ENCODE data around the gene HOATZ.

The HOATZ gene

GRCh38 chr11:111532365-111532709 lies 17.8 kb downstream of the HOATZ start:
- Histone ChIP-seq H3K4me1 (ENCODE audit: control insufficient read depth, insufficient read depth, low read length) (peaks cover 13% of the 10 kb centered on the region), H3K36me3 (ENCODE audit: control insufficient read depth, insufficient read depth, low read length) (no peaks in the 10 kb centered on the region), H3K9me3 (ENCODE audit: control insufficient read depth, insufficient read depth, low read length) (no peaks in the 10 kb centered on the region), H3K4me3 (ENCODE audit: low read depth, low read length) (no peak overlapping the region), H3K9ac (ENCODE audit: low read depth, low read length) (no peak overlapping the region), H3K27me3 (ENCODE audit: control insufficient read depth, insufficient read depth, low read length) (no peaks in the 10 kb centered on the region), H3K27ac (ENCODE audit: low read depth, low read length) (no peak overlapping the region)

DNA sequence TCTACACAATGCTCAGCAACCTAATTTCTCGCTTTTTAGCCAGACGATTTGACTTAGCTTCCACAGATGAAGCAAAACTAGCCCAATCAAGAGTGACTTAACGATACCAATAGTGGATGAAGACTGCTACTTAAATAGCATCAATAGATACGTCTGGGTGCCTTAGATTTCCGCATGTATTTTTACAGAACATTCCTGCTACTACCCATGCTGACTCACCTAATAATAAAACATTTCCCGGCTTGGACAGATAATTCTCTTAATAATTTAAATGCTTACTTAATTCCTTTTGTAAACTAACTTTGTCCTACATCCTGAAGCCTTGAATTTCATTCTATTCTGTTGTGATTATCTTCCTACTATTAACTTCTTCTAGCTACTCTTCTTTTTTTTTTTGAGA lies 20.7 kb downstream of the HOATZ start:
- H3K9ac ChIP-seq (ENCODE audit: low read depth, low read length) = no peak overlapping the region
- H3K9me3 ChIP-seq (ENCODE audit: control insufficient read depth, insufficient read depth, low read length) = no peaks in the 10 kb centered on the region
- H3K27me3 ChIP-seq (ENCODE audit: control insufficient read depth, insufficient read depth, low read length) = peaks cover 25% of the 10 kb centered on the region
- H3K4me3 ChIP-seq (ENCODE audit: low read depth, low read length) = no peak overlapping the region
- no peak overlapping the region for H3K27ac ChIP-seq (ENCODE audit: low read depth, low read length)
- H3K36me3 ChIP-seq (ENCODE audit: control insufficient read depth, insufficient read depth, low read length) = no peaks in the 10 kb centered on the region
- peaks cover 32% of the 10 kb centered on the region for H3K4me1 ChIP-seq (ENCODE audit: control insufficient read depth, insufficient read depth, low read length)

DNA sequence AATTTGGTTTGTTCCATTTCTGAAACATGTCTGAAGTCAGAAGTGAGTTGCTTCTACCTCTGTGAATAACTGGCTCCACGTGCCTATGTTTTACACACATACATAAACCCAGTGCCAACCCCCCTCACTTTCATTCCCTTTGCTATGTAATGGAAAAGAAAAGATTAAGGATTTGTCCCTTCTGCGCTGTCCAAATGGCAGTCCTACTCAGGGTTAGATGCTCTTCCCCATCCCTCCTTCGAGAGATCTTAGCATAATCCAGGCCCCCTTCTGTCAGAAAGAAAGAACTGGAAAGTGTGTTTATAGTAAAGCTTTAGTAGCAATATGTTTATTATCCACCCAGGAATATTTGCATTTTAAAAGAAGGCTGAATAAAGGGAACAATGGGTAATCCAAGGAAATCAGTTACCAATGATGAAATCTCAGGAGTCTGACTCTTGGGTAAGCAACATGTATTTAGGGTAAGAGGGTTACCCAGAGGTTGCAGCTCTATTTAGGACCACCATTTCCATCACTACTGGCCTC lies 22.8 kb downstream of the HOATZ start:
- Histone ChIP-seq H3K36me3 (ENCODE audit: control insufficient read depth, insufficient read depth, low read length) (no peaks in the 10 kb centered on the region), H3K4me1 (ENCODE audit: control insufficient read depth, insufficient read depth, low read length) (peaks cover 37% of the 10 kb centered on the region), H3K27ac (ENCODE audit: low read depth, low read length) (no peak overlapping the region), H3K27me3 (ENCODE audit: control insufficient read depth, insufficient read depth, low read length) (peaks cover 46% of the 10 kb centered on the region), H3K9me3 (ENCODE audit: control insufficient read depth, insufficient read depth, low read length) (no peaks in the 10 kb centered on the region), H3K9ac (ENCODE audit: low read depth, low read length) (no peak overlapping the region), H3K4me3 (ENCODE audit: low read depth, low read length) (no peak overlapping the region)

GRCh38 chr11:111538407-111539114 lies 24.0 kb downstream of the HOATZ start:
- Histone ChIP-seq H3K4me3 (ENCODE audit: low read depth, low read length) (no peak overlapping the region), H3K4me1 (ENCODE audit: control insufficient read depth, insufficient read depth, low read length) (peaks cover 31% of the 10 kb centered on the region), H3K9me3 (ENCODE audit: control insufficient read depth, insufficient read depth, low read length) (no peaks in the 10 kb centered on the region), H3K27me3 (ENCODE audit: control insufficient read depth, insufficient read depth, low read length) (peaks cover 57% of the 10 kb centered on the region), H3K9ac (ENCODE audit: low read depth, low read length) (no peak overlapping the region), H3K36me3 (ENCODE audit: control insufficient read depth, insufficient read depth, low read length) (no peaks in the 10 kb centered on the region), H3K27ac (ENCODE audit: low read depth, low read length) (no peak overlapping the region)

DNA sequence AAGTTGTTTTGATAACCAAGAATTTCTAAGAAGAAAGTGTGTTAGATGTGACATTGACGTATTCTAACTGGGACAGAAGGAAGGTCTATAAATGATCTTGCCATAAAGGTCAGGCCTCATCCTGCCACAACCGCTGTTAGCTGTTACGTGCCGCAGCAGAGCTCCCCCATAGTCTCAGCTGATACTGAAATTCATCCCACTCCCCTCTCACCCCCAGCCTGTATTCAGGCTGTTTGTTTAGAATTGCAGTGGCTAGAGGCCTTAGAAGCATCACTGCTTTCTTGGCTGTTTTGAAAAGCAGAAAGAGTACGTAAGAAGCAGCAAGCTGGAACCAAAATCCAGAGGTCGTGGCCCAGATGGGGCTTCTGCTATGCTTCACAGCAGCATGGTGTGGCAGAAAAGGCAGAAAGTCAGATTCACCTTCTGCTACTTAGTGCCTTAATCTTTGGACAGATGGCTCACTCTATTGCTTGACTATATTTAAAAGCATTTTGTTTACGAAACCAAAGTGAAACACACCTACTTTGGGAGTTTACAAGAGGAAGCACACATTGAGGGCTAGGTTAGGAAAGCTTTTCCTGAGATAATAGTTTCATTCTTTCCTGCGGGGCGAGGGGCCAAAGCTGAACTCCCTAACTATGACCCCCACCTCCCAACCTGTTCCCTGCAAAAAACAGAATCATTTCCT lies 25.0 kb downstream of the HOATZ start:
- H3K9ac ChIP-seq (ENCODE audit: low read depth, low read length) = no peak overlapping the region
- H3K4me1 ChIP-seq (ENCODE audit: control insufficient read depth, insufficient read depth, low read length) = peaks cover 31% of the 10 kb centered on the region
- peaks cover 57% of the 10 kb centered on the region for H3K27me3 ChIP-seq (ENCODE audit: control insufficient read depth, insufficient read depth, low read length)
- H3K9me3 ChIP-seq (ENCODE audit: control insufficient read depth, insufficient read depth, low read length) = no peaks in the 10 kb centered on the region
- peak overlapping the region; percentile 72 for H3K4me3 ChIP-seq (ENCODE audit: low read depth, low read length)
- no peaks in the 10 kb centered on the region for H3K36me3 ChIP-seq (ENCODE audit: control insufficient read depth, insufficient read depth, low read length)
- no peak overlapping the region for H3K27ac ChIP-seq (ENCODE audit: low read depth, low read length)

GRCh38 chr11:111540114-111540936 lies 25.7 kb downstream of the HOATZ start, which contains the start of gene LAYN:
LAYN (plus strand) TSS chr11:111540720; CDS start chr11:111540844, 124 bp downstream.
- Histone ChIP-seq H3K4me1 (ENCODE audit: control insufficient read depth, insufficient read depth, low read length) (peaks cover 31% of the 10 kb centered on the region), H3K27ac (ENCODE audit: low read depth, low read length) (no peak within 1 kb of the TSS), H3K36me3 (ENCODE audit: control insufficient read depth, insufficient read depth, low read length) (0 out of 2 replicates have a peak, but pooled peaks cover 2% of the 10 kb centered on the region), H3K9me3 (ENCODE audit: control insufficient read depth, insufficient read depth, low read length) (no peaks in the 10 kb centered on the region), H3K27me3 (ENCODE audit: control insufficient read depth, insufficient read depth, low read length) (peaks cover 57% of the 10 kb centered on the region), H3K9ac (ENCODE audit: low read depth, low read length) (peak within 1 kb of the TSS; percentile 23; the same call in 1 of the 2 replicates), H3K4me3 (ENCODE audit: low read depth, low read length) (peak within 1 kb of the TSS; percentile 72)

- Histone ChIP-seq H3K27me3 (ENCODE audit: control insufficient read depth, insufficient read depth, low read length) (peaks cover 57% of the 10 kb centered on the region), H3K9me3 (ENCODE audit: control insufficient read depth, insufficient read depth, low read length) (no peaks in the 10 kb centered on the region), H3K4me1 (ENCODE audit: control insufficient read depth, insufficient read depth, low read length) (peaks cover 31% of the 10 kb centered on the region), H3K9ac (ENCODE audit: low read depth, low read length) (no peak overlapping the region), H3K36me3 (ENCODE audit: control insufficient read depth, insufficient read depth, low read length) (0 out of 2 replicates have a peak, but pooled peaks cover 3% of the 10 kb centered on the region), H3K4me3 (ENCODE audit: low read depth, low read length) (peak overlapping the region; percentile 72), H3K27ac (ENCODE audit: low read depth, low read length) (no peak overlapping the region)
Observed at GRCh38 chr11:111540937-111541253, 26.3 kb downstream of the HOATZ start.

- Histone ChIP-seq H3K36me3 (ENCODE audit: control insufficient read depth, insufficient read depth, low read length) (peaks cover 7% of the 10 kb centered on the region; the same call in 1 of the 2 replicates), H3K4me3 (ENCODE audit: low read depth, low read length) (peak overlapping the region; percentile 72), H3K27me3 (ENCODE audit: control insufficient read depth, insufficient read depth, low read length) (peaks cover 57% of the 10 kb centered on the region), H3K9ac (ENCODE audit: low read depth, low read length) (no peak overlapping the region; the same call in 1 of the 2 replicates), H3K9me3 (ENCODE audit: control insufficient read depth, insufficient read depth, low read length) (no peaks in the 10 kb centered on the region), H3K27ac (ENCODE audit: low read depth, low read length) (no peak overlapping the region), H3K4me1 (ENCODE audit: control insufficient read depth, insufficient read depth, low read length) (peaks cover 31% of the 10 kb centered on the region)
Observed at GRCh38 chr11:111541254-111542061, 26.9 kb downstream of the HOATZ start.

DNA sequence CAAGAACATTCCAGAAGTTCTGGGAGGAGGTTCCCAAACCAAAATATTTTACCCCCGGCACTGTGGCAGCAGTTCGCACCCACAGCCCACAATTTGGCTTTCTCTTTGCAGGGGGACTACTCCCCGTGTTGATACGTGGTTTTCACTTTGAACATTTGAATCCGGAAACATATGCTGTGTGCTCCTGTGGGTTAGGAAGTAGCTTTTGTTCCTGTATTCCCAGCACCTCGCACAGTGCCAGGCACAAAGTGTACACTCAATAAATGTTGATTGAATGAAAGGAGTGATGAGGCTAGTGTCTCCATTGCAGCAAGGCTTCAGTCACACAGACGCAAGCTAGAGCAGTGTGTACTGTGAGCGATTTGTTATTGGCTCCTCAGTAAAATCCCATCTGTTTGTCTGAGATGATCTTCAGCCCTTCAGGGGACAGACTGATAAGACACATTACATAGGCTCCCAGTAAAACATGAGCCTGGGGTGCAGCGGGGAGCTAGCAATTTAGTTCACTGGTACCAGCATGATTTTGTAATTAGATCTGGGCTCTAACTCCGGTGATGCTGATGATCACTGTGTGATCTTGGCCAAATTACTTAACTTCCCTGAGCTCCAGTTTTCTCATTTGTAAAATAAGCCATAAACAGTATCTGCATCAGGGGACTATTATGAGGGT lies 28.2 kb downstream of the HOATZ start:
- Histone ChIP-seq H3K27me3 (ENCODE audit: control insufficient read depth, insufficient read depth, low read length) (peaks cover 57% of the 10 kb centered on the region), H3K36me3 (ENCODE audit: control insufficient read depth, insufficient read depth, low read length) (peaks cover 10% of the 10 kb centered on the region; the same call in 1 of the 2 replicates), H3K4me1 (ENCODE audit: control insufficient read depth, insufficient read depth, low read length) (peaks cover 22% of the 10 kb centered on the region), H3K9me3 (ENCODE audit: control insufficient read depth, insufficient read depth, low read length) (no peaks in the 10 kb centered on the region), H3K4me3 (ENCODE audit: low read depth, low read length) (no peak overlapping the region), H3K9ac (ENCODE audit: low read depth, low read length) (no peak overlapping the region), H3K27ac (ENCODE audit: low read depth, low read length) (no peak overlapping the region)

DNA sequence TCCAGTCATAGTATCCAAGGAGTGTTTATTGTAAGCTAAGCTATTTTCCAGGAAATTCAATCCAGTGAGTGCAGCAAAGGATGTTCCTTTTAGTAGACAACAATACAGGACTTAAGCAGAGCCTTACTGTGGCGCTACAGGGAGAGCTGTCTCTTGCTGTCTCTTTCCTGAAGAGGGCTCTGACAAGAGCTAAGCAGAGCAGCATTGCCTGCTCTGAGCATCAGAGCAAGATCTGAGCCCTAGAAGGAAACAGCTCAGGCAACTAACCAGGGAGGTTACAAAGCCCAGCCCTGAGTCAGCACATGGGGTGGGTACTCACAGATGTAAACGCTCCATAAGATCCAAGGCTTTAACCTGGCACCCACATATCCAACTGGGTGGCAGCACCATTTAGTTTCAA lies 33.9 kb downstream of the HOATZ start:
- H3K4me1 ChIP-seq (ENCODE audit: control insufficient read depth, insufficient read depth, low read length) = peaks cover 21% of the 10 kb centered on the region; the same call in 1 of the 2 replicates
- no peak overlapping the region for H3K4me3 ChIP-seq (ENCODE audit: low read depth, low read length)
- H3K27ac ChIP-seq (ENCODE audit: low read depth, low read length) = no peak overlapping the region
- H3K36me3 ChIP-seq (ENCODE audit: control insufficient read depth, insufficient read depth, low read length) = peaks cover 10% of the 10 kb centered on the region; the same call in 1 of the 2 replicates
- H3K9me3 ChIP-seq (ENCODE audit: control insufficient read depth, insufficient read depth, low read length) = no peaks in the 10 kb centered on the region
- no peak overlapping the region for H3K9ac ChIP-seq (ENCODE audit: low read depth, low read length)
- no peaks in the 10 kb centered on the region for H3K27me3 ChIP-seq (ENCODE audit: control insufficient read depth, insufficient read depth, low read length)
